Stimulated activated CD8-positive, alpha-beta memory T cell treated with anti-CD3 and anti-CD28 coated beads, Interleukin-4, amount 100 ng/mL, for 48 hours (primary cell): ENCODE data around the gene KCNQ4.

Experiments
- DNase-seq: peaks from one replicate; pipeline ENCODE4 v3.0.0-alpha.2; 2020

The KCNQ4 gene

DNA sequence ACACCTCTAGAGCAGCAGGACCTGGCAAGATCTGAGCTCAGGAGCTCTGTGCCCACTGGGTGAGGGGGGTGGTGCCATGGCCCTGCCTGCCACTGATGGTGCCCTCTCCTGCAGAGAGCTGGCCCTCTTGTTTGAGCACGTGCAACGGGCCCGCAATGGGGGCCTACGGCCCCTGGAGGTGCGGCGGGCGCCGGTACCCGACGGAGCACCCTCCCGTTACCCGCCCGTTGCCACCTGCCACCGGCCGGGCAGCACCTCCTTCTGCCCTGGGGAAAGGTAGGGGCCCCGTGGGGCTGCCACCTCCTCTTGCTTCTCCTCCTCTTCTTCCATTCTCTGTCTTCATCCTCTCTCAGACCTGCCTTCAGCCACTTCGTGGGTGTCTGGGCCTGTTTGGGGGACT, 40.4 kb downstream of the KCNQ4 start:
- DNase-seq: no peak

DNA sequence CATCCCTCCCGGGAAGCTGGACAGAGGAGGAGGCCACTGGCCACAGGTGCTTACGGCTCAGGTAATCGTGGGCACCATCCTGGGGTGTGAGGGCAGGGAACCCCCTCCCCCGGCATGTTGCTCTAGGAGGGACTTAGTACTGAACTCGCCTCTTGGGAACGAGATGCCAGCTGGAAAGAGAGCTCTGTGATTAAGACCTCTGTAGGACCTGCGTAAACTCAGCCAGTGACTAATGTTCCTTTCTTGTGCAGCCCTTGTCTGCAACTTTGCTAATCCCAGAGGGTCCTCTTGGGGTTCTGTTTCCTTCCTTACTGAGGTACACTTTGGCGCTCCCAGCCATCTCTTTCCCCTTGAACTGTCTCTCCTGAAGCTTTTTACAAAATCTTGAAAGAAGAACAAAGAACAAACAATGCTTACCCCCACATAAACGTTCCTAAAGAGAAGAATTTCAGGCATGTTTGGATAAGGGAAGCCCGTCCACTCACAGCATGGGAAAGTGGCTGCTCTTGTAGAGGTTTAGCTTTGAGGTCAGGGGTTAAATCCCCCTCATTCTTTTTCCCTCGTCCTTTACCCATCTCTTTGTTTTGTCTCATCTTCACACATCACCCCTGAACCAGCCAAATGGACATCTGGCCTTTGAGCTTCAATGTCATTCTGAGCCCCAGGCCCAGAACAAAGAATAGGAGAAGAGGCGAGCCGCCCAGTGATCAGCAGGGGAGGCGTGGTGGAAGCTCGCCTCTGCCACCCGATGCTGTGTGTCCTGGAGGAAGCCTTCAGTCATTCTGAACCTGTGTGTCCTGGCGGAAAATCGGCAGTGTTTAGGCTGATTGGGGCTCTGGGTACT, 41.2 kb downstream of the KCNQ4 start:
- DNase-seq: no peak

DNA sequence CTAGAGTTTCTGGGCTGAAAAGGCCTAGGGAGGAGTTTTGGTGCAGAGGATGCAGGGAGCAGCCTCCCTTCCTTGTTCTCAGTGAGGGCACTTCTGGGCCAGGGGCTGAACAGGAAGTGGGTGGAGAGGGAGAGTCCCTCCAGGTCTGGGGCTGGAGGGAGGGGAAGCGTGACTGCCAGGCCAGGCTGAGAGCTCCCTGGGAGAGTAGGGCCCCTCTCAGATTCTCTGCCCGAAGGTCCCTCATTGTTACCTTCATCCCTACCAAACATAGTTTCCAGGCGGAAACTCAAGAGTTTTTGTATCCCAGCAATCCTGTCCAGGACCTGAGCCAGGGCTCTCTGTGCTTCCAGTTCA, 41.8 kb downstream of the KCNQ4 start:
- DNase-seq: no peak

DNA sequence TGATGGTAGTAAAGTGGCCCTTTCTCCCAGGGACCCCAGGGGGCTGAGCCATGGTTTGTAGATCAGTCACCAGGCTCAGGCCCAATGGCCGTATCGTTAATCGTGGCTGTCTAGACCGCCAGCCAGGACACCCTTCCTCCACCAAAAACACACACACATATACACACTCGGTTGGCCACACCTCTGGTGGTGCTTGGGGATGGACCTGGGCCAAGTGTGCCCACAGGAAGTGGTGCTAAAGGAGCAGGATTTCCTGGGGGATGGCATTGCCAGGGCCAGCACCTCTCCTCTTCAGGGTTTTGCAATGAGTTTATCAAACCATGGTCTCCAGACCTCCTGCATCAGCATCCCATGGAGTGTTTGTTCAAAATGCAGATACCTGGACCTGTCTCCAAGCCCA, 42.4 kb downstream of the KCNQ4 start:
- DNase-seq: no peak

DNA sequence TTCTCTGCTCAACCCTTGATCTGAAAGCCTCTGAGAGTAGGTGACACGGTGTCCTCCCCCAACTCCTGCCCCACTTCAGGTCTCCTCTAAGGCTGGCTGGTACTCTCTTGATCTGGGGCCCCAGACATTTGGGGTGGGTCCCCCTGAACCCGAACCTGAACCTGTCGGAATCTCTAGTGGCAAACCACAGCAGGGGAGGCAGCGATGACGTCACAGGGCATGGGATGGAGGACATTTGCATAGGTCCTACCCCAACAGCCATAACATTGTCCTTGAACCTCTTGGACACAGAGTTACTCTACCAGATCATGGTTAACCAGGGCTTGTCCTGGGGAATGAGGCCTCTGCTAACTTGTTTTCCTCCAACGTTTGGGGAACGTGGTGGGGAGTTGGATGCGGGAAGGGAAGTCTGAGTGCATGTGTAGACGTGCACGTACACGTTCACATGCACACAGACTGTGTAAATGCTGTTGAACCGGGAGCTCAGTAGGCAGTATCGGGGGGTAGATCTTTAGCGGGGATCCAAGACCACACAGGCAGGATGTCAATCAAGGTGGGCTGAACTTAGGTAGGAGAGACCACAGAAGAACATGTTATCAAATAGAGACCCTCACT, 46.2 kb downstream of the KCNQ4 start:
- no peak for DNase-seq

DNA sequence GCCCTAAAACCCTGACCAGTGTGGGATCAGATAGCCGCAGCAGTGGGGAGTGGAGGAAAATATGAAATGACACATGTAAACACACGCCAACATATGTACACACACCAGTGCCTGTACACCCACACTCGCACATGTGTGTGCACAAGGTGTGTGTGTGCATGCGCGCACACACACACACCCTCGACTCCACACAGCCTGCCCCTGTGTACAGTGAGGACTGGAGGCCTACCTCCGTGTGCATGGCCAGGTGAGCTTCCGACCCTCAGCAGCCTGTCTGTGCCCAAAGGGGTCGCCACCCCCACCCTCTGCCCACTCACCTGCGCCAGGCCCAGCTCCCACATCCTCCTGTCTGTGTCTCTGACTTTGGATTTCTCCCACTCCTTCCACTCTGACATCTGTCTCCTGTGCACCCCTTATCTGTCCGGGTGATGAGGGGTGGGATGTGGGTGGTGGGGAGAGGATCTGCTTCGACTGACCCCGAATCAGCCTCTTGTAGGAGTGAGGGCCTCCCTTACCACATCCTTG, 46.9 kb downstream of the KCNQ4 start:
- no peak for DNase-seq

DNA sequence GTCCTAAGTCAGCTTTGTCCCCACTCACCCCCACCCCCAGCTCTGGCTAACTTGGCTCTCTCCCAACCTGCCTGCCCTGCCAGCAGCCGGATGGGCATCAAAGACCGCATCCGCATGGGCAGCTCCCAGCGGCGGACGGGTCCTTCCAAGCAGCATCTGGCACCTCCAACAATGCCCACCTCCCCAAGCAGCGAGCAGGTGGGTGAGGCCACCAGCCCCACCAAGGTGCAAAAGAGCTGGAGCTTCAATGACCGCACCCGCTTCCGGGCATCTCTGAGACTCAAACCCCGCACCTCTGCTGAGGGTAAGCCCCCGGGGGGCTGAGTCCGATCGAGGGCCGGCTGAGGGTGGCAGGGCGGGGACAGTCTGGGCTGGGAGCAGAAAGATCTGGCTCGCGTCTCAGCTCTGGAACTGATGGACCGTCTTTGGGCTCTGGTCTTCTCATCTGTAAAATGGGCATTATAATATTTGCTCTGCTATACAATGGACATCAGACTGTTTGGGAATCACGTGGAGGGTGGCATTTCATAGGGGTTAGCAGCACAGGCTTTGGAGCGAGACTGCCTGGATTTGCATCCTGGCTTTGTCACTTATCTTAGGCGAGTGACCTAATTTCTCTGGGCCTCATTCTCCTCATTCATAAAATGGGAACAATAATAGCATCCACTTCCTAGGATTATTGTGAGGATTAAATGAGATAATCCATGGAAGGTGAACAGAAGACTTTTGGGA, 47.6 kb downstream of the KCNQ4 start:
- DNase-seq: no peak

DNA sequence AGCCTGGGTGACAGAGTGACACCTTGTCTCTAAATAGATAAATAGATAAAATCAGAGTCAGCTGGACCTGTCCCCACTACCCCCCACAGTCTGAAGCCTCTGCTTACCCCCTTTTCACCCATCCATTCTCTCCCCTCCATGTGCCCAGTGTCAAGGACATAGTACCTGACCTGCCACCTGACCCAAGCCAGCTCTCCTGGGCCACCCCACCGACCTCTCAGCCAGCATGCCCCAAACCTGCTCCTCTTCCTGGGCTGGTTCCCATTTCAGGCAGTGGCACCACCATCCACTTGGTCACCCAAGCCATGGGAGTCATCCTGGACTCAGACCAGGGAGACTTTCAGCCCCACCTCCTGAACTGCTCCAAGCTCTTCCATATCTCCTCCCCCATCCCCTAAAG, 50.4 kb downstream of the KCNQ4 start:
- no peak for DNase-seq

DNA sequence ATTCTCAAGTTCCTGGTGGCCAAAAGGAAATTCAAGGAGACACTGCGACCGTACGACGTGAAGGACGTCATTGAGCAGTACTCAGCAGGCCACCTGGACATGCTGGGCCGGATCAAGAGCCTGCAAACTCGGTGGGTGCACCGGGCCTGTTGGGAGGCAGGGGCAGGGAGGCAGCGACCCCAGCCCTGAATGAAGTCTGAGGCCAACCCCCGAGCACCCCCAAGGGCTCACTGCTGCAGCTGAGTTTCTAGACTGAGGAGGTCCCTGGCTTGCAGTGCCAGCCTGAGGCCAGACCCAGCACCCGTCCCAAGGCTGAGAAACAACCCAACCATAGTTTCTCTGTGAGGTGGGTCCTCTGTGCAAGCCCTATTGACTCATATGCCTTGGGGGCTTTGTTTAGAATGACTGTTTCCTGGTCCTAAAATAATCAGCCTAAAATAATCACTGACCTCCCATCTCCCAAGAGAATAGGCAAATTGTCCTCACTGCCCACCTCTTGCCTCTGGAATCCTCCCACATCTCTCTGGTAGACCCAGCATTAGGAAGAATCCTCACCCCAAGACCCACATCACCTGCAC, 51.5 kb downstream of the KCNQ4 start:
- no peak for DNase-seq

DNA sequence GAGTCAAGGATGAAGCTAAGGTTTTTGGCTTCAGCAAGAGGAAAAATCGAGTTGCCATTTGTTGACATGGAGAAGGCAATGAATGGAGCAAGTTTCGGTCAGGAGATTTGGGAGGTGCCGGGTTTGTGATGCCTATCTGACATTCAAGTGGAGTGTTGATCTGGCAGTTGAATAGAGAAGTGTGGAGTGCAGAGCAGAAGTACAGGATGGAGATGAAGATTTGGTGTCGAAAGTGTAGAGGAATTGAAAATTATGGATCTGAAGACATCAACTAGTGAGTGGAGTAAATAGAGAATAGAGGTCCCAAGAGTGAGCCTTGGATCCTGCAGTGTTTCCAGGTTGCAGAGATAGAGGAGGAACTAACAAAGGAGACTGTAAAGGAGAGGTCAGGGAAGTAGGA, 52.7 kb downstream of the KCNQ4 start:
- DNase-seq: no peak

DNA sequence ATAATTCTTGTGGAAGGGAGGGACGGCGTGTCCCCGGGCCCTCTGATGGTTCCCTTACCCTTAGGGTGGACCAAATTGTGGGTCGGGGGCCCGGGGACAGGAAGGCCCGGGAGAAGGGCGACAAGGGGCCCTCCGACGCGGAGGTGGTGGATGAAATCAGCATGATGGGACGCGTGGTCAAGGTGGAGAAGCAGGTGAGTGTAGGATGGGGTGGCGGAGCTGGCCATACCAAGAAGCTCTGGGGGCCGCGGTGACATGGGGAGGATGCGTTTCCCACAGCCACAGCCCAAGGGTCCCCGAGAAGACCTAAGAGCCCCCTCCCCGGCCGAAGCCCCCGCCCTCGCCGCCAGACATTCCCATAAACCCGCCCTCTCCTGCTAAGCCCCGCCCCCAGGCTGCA, 54.0 kb downstream of the KCNQ4 start:
- DNase-seq: no peak

DNA sequence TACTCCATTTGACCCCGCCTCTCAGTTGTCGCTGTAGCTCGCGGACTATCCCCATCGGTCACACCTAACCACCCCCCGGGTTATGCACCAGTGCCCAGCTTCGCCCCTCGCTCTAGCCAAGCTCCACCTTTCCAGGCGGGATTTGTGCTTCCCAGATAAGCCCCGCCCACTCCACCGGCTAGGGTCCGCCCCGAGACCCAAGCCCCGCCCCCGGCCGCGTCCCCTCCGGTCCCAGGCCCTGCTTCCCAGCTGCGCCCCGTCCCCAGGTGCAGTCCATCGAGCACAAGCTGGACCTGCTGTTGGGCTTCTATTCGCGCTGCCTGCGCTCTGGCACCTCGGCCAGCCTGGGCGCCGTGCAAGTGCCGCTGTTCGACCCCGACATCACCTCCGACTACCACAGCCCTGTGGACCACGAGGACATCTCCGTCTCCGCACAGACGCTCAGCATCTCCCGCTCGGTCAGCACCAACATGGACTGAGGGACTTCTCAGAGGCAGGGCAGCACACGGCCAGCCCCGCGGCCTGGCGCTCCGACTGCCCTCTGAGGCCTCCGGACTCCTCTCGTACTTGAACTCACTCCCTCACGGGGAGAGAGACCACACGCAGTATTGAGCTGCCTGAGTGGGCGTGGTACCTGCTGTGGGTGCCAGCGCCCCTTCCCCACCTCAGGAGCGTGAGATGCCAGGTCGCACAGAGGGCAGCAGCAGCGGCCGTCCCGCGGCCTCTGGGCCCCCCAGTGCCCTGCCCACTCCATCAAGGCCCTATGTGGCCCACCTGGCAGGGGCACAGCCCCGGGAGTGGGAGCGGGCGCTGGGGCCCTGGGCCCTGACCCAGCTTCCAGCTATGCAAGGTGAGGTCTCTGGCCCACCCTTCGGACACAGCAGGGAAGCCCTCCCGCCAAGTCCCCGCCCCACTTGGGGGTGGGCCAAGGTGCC, 54.7 kb downstream of the KCNQ4 start:
- DNase-seq: no peak

DNA sequence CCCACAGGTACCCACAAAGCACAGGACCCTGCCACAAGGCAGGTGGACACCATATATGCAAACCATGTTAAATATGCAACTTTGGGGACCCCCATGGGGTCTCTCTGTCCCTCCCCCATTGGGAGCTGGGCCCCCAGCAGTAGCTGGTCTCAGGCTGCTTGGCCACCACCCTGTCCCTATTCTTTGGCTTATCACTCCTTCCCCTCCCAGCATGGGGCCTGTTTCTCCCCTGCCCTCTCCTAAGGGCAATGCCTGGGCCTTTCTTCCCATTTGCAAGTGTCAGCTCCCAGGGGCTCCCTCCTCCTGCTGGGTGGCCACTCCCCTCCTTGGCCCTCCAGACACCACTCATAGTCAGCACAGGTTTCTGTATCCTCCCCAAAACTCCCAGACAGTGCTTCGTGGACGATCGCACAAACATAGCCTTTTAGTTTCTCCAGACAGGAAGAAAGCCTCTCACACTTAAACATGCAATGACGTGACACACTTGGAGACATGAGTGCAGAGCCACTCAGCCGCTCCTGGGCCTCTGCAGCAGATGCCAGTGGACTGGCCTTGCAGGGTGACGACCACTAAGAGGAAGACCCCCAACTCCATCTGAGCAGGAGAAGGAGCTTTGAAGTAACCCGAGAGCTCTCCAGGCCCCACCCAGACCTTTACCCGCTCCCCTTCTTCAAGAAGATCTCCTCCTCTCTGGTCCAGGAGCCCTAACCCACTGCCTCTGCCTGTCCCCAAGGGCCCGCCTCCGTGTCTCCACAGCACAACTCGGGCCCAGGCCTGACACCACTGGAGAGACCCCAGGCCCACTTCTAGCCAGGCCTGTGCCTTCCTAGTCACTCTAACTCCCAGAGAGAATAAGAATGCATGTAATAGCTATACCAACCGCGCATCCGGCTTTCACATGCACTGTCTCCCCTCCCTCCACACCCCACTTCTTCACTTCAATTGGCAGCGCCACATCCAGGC, 55.7 kb downstream of the KCNQ4 start:
- no peak for DNase-seq

DNA sequence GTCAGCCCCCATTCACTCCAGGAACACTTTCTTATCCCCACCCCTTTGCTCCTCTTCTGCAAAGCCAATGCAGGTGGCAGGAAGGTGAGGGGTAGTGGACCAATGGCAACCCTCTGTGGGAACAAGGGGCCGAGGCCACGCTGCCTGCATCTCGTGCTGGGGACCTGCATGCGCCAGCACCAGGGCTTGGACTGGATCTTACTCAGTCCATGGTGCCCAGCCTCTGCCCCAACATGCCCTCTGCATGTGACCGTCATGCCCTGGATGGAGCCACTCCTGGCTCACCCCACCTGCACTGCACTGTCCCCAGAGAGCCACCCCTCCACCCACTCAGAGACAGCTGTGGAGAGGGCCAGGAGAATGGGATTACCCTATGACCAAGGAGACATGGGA, 56.4 kb downstream of the KCNQ4 start:
- DNase-seq: no peak

DNA sequence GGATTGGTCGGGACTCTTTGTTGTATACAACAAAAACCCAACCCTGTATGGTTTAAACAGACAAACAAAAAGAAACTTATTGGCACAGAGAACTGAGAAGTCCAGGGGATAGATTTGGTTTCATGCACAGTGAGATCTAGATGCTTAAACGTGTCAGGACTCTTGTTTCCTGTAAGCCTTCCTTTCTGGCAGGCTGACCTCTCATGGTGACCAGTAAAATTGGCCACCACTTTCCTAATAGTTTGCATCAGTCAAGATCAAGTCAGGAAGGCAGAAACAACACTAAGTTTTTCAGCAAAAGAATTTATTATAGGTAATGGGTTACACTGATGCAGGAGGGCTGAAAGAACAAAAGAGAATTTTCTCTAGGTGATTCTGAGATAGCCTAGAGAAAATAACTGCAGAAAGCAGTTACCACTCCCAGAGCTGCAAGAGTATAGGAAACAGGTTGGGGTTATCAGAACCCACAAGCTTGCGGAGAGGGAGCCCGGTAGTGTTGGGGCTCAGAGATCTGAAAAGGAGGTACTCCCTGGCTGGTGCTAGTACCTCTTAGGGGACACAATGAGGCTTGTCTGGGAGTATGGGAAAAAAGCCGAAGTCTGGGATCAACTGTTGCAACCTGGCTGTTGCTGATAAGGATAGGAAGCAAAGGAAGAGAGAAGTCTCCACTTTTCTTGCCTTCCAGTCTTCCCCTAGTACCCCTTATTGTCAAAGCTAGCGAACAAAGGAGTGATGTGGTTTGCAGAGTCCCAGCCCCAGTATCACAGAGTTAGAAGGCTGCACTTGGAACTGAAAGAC, 57.1 kb downstream of the KCNQ4 start:
- no peak for DNase-seq

DNA sequence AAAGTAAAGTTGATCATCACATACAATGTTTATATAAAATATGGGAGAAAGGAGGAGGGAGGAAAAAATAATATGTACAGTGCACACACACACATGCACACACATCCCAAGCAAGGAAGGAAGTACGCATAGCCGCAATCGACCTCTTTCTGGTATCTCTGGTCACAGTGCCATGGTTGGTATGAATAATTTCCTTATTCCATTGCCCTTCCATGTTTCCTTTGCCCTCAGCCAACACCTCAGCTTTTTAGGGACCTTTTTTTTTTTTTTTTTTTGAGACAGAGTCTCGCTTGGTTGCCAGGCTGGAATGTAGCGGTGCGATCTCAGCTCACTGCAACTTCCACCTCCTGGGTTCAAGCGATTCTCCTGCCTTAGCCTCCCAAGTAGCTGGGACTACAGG, 58.0 kb downstream of the KCNQ4 start:
- no peak for DNase-seq

DNA sequence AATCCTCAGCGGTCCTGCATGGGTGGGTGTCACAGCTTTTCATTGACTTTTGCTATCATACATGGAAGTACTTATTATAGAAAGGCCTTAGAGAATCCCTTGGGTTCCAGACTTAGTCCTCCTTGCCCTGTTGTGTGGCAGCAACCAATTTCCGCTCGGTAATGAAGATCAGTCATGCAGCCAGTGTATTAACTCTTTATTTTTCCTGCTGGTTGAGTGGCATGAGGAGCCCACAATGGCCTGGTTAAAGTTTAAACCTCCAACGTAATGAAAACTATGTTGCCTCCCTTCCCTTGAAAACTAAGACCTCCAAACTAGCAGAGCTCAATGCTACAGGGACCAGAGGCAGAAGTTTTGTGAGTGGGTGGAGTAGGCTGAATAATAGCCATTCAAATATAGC, 58.6 kb downstream of the KCNQ4 start:
- DNase-seq: no peak

DNA sequence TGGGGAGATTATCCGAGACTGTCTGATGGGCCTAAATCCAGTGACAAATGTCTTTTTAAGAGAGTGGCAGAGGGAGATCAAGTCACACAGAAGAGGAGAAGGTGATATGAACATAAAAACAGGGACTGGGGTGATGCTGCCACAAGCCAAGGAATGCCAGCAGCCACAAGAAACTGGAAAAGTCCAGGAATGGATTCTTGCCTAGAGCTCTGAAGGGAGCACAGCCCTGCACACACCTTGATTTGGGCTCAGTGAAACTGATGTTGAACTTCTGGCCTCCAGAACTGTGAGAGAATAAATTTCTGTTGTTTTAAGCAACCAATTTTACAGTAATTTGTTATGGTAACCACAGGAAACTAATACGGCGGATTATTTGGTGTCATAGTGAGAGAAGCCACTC, 59.1 kb downstream of the KCNQ4 start:
- DNase-seq: no peak

DNA sequence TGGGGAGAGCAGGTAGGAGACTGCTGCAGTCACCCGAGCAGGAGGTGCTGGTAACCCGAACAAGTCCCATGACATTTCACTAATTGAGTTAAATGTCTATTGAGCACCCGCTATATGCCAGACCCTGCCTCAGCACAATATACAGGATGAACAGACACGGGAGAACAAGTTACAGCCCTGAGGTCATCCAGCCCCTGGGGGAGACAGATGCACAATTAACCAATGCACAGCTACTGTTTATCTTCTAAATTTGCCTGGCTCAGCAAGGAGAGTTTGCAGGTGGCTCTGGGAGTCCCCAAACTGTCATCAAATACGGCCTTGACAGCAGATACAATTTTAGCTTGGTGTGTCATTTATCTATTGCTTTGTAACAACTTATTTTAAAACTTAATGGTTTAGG, 60.5 kb downstream of the KCNQ4 start:
- no peak for DNase-seq
